Activated naive CD8-positive, alpha-beta T cell treated with anti-CD3 and anti-CD28 coated beads for 36 hours (primary cell): ENCODE data around the gene IARS2. TPM values are rescaled to one million over a fixed set of nuclear protein-coding genes. Genes with fewer than 3 reads are reported as not detected.

Experiments used
- DNase-seq: peaks from one replicate; pipeline ENCODE4 v3.0.0; 2021
- H3K27ac Mint-ChIP-seq: one replicate; pipeline ENCODE4 v1.8.0; 2022; ENCODE audit warnings: mild to moderate bottlenecking, moderate library complexity, mixed read lengths
- H3K27me3 Mint-ChIP-seq: one replicate; pipeline ENCODE4 v1.8.0; 2022; ENCODE audit warnings: mild to moderate bottlenecking, mixed read lengths
- H3K36me3 Mint-ChIP-seq: one replicate; pipeline ENCODE4 v1.8.0; 2021; ENCODE audit warnings: mild to moderate bottlenecking, mixed read lengths
- H3K4me1 Mint-ChIP-seq: one replicate; pipeline ENCODE4 v1.8.0; 2021; ENCODE audit warnings: mixed read lengths
- H3K4me3 Mint-ChIP-seq: one replicate; pipeline ENCODE4 v1.8.0; 2022; ENCODE audit warnings: mild to moderate bottlenecking, moderate library complexity, mixed read lengths
- H3K9me3 Mint-ChIP-seq: one replicate; pipeline ENCODE4 v1.8.0; 2022; ENCODE audit warnings: mixed read lengths
- total RNA-seq, 2 experiments: library from RNA; stranded (reverse); gene quantifications; one replicate each; pipeline ENCODE4 v1.2.3, GENCODE V29; 2021

IARS2 gene
- total RNA-seq, 2 experiments from 2014 or later, result 78.5 to 81.4 TPM

DNA sequence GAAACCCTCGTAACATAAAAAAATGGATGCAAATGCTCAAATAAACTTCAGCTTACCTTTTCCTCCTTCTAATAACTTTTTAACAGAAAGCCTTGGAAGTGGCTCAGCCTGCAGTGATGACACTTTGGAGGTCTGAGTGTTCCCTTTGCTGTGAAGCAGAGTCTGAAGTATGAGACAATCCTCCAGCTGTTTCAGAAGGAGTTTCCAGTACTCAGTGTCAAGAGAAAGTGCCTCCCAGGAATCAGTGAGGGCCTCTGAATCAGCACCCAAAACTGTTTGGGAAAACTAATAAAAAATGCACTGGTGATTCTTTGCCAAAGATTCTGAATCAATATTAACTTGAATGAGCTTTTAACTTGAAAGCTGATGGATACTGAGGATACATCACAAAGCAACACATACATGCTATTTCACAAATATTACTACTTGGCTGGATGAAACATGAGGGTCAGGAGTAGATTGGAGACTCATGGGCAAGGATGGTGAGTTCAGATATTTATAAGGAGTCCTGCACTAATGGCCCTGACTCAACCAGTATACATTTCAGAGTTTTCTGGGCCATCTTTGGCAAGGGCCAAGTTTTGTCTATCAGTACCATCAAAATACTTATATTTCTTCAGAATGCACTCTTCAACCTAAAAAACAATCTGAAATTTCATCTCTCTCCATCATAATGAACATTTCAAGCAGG, 77.0 kb downstream of the IARS2 start:
- peaks cover 37% of the 10 kb centered on the region for H3K36me3 Mint-ChIP-seq
- no peak overlapping the region for H3K27ac Mint-ChIP-seq
- no peak overlapping the region for H3K4me3 Mint-ChIP-seq
- H3K27me3 Mint-ChIP-seq, result no peaks in the 10 kb centered on the region
- no peak for DNase-seq
- peaks cover 2% of the 10 kb centered on the region for H3K4me1 Mint-ChIP-seq
- H3K9me3 Mint-ChIP-seq, result no peaks in the 10 kb centered on the region

DNA sequence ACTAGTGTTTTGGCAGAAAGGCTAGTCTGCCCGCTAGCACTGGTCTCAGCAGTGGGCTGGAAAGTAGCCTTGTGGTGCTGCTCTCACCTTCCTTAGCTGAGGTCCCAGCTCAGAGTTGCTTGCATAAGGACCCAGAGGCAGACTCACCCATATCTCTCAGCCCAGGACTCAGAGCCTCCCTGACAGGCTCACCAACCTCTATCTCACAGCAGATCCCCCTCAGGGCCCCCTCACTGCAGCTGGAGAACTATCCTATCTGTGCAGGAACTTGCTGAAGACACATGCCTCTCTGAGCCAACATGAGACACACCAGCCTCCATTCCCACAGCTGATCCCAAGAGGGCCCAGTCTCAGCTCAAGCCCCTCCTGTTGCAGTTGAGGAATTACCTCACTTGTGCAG, 82.6 kb downstream of the IARS2 start:
- no peaks in the 10 kb centered on the region for H3K9me3 Mint-ChIP-seq
- peaks cover 2% of the 10 kb centered on the region for H3K4me1 Mint-ChIP-seq
- no peak for DNase-seq
- H3K36me3 Mint-ChIP-seq, result peaks cover 50% of the 10 kb centered on the region
- H3K27ac Mint-ChIP-seq, result no peak overlapping the region
- no peak overlapping the region for H3K4me3 Mint-ChIP-seq
- no peaks in the 10 kb centered on the region for H3K27me3 Mint-ChIP-seq

GRCh38 chr1:220182111-220182510, 88.2 kb downstream of the IARS2 start:
- Mint-ChIP-seq H3K4me3 (no peak overlapping the region), H3K36me3 (peaks cover 40% of the 10 kb centered on the region), H3K4me1 (no peaks in the 10 kb centered on the region), H3K9me3 (no peaks in the 10 kb centered on the region), H3K27ac (no peak overlapping the region), H3K27me3 (no peaks in the 10 kb centered on the region)
- DNase-seq, result no peak

GRCh38 chr1:220182656-220183055, 88.7 kb downstream of the IARS2 start:
- Mint-ChIP-seq H3K27ac (no peak overlapping the region), H3K36me3 (peaks cover 35% of the 10 kb centered on the region), H3K27me3 (no peaks in the 10 kb centered on the region), H3K4me1 (no peaks in the 10 kb centered on the region), H3K9me3 (no peaks in the 10 kb centered on the region), H3K4me3 (no peak overlapping the region)
- no peak for DNase-seq

DNA sequence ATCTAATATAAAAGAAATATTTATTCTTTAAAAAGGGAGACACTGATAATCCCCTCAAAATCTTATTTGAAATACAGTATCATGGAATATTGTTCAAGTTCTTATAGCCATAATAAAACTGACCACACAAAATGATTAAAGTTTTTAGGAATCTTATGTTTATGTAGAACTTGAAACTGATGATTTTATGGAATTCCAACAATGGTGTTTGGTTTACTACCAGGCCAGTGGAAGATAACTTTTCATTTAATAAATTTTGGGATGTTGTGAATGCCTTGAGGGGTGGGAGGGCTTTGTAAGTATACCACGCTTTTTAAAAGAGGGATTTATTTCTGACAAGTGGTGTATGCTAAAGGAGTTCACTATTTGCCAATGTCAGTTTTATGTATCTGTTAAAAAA, 90.6 kb downstream of the IARS2 start:
- H3K4me3 Mint-ChIP-seq, result no peak overlapping the region
- H3K36me3 Mint-ChIP-seq, result peaks cover 22% of the 10 kb centered on the region
- DNase-seq, result no peak
- H3K27me3 Mint-ChIP-seq, result no peaks in the 10 kb centered on the region
- H3K27ac Mint-ChIP-seq, result no peak overlapping the region
- H3K4me1 Mint-ChIP-seq, result no peaks in the 10 kb centered on the region
- no peaks in the 10 kb centered on the region for H3K9me3 Mint-ChIP-seq

GRCh38 chr1:220186752-220187151, 92.8 kb downstream of the IARS2 start:
- no peaks in the 10 kb centered on the region for H3K9me3 Mint-ChIP-seq
- H3K27ac Mint-ChIP-seq, result no peak overlapping the region
- peaks cover 7% of the 10 kb centered on the region for H3K36me3 Mint-ChIP-seq
- no peak for DNase-seq
- no peaks in the 10 kb centered on the region for H3K4me1 Mint-ChIP-seq
- no peak overlapping the region for H3K4me3 Mint-ChIP-seq
- no peaks in the 10 kb centered on the region for H3K27me3 Mint-ChIP-seq

- Mint-ChIP-seq H3K4me1 (no peaks in the 10 kb centered on the region), H3K27ac (no peak overlapping the region), H3K27me3 (no peaks in the 10 kb centered on the region), H3K36me3 (peaks cover 5% of the 10 kb centered on the region), H3K9me3 (no peaks in the 10 kb centered on the region), H3K4me3 (no peak overlapping the region)
- DNase-seq, result no peak
These were observed 94.6 kb downstream of the IARS2 start for GRCh38 chr1:220188538-220188937.

DNA sequence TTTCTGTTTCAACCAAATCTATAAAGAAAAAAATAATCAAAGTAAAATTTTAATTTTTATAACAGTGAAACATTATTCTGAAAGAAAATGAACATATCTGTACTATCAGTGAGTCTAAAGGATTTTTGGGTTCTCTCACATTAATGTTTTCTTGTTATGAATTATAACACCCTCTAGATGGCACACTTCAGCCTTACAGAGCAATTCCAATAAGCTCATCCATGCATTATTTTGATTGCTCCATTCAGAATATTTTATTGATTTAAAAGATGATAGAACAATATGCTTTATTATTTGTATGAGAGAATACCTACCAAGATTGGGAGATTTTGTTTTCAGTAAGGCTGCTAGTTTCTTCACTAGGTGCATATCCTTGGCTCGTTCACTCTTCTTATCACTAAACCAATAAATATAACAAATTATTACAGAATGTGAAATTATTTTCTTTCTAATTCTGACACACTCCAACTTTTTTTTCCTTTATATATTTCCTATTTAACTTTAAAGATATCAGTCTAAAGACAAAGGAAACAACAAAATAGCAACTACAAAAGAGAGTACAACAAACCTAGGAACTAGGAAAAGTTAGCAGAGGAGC, 95.9 kb downstream of the IARS2 start:
- Mint-ChIP-seq H3K4me3 (no peak overlapping the region), H3K36me3 (peaks cover 5% of the 10 kb centered on the region), H3K4me1 (no peaks in the 10 kb centered on the region), H3K27me3 (no peaks in the 10 kb centered on the region), H3K9me3 (no peaks in the 10 kb centered on the region), H3K27ac (no peak overlapping the region)
- no peak for DNase-seq

GRCh38 chr1:220195701-220196100, 101.8 kb downstream of the IARS2 start:
- Mint-ChIP-seq H3K9me3 (no peaks in the 10 kb centered on the region), H3K4me1 (no peaks in the 10 kb centered on the region)

More at GRCh38 chr1:220195701-220196100, 101.8 kb downstream of the IARS2 start:
- DNase-seq, result no peak
- no peaks in the 10 kb centered on the region for H3K27me3 Mint-ChIP-seq
- no peak overlapping the region for H3K4me3 Mint-ChIP-seq
- H3K36me3 Mint-ChIP-seq, result peaks cover 6% of the 10 kb centered on the region
- no peak overlapping the region for H3K27ac Mint-ChIP-seq

Other genes with a start within 250 kb of the IARS2 start
- gene SLC30A10, start 165.6 kb upstream of the IARS2 start, total RNA-seq, result not detected
- gene EPRS1, start 47.6 kb upstream of the IARS2 start, total RNA-seq, result 100 to 1,000 TPM; 222 to 237 TPM
- gene BPNT1, start 4.3 kb upstream of the IARS2 start, total RNA-seq, result 10 to 100 TPM; 23.6 to 26.1 TPM
- gene RAB3GAP2, start 178.3 kb downstream of the IARS2 start, total RNA-seq, result 10 to 100 TPM; 51.0 to 55.9 TPM